ENCODE measurements around the gene UBL4B.
A peak's percentile ranks its signal among the peaks of the same experiment; 100 is the strongest.

UBL4B gene

DNA sequence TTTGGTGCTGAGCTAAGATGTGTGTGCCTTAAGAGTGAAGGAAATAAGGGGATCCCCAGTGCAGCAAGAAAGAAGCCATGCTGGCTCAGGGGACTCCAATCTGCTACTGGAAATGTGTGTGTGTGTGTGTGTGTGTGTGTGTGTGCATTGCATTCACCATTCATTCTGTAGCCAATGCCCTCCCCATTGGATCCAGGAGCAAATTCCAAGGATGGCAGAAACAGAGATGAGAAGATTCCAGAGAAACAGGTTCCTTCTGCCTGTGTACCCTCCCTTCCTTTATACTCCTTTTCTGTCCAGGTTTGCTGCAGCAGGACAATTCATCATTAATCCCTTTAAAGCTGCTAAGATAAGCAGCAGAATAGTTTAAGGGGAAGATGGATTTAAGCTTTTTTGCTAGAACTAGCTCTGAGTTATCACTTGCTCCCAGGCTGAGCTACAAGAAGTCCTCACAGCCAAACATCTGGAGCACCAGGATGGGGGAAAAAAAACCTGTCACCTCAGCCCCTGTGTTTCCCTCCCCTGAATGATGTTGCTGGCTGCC is 41.2 kb downstream of the UBL4B start:
- DNase-seq (ENCODE audit: low spot score): no peak

GRCh38 chr1:110155878-110156522 is 43.8 kb downstream of the UBL4B start:
- DNase-seq (ENCODE audit: low spot score): peak; percentile 87

GRCh38 chr1:110158261-110158660 is 46.0 kb downstream of the UBL4B start:
- DNase-seq (ENCODE audit: low spot score): no peak

GRCh38 chr1:110159168-110159567 is 46.9 kb downstream of the UBL4B start:
- no peak for DNase-seq (ENCODE audit: low spot score)

GRCh38 chr1:110160538-110161100 is 48.4 kb downstream of the UBL4B start:
- no peak for DNase-seq (ENCODE audit: low spot score)

GRCh38 chr1:110161165-110161564 is 48.9 kb downstream of the UBL4B start:
- no peak for DNase-seq (ENCODE audit: low spot score)

GRCh38 chr1:110161849-110162248 is 49.6 kb downstream of the UBL4B start:
- DNase-seq (ENCODE audit: low spot score): no peak

All from GM03348 (cell line).